Liver (tissue), 3 donors: ENCODE measurements around the gene LRRC74B.

Experiments
- RXRA ChIP-seq, 2 donors: IDR thresholded peaks; 2 replicates each; pipeline ENCODE4 v1.6.1; 2017 to 2018; ENCODE audit warnings: antibody characterized with exemption in 2 of 2, mild to moderate bottlenecking in 1 of 2
- SP1 ChIP-seq: IDR thresholded peaks from 2 replicates; pipeline ENCODE4 v1.6.1; 2018; ENCODE audit warnings: antibody characterized with exemption, mild to moderate bottlenecking
- TAF1 ChIP-seq: conservative IDR thresholded peaks from 2 replicates; pipeline ENCODE4 v1.6.1; 2016; ENCODE audit warnings: antibody characterized with exemption, mild to moderate bottlenecking
- TF ChIP-seq, protein P1 (sequence below): fragments of 150-350 bp; IDR thresholded peaks from 2 replicates; pipeline ENCODE4 v1.5.1; 2017; ENCODE audit warnings: improper control_type of control experiment, low read depth, low read length; ENCODE audit not compliant: missing input control
- donor health status: healthy.
- donor health status: healthy.

DNA sequence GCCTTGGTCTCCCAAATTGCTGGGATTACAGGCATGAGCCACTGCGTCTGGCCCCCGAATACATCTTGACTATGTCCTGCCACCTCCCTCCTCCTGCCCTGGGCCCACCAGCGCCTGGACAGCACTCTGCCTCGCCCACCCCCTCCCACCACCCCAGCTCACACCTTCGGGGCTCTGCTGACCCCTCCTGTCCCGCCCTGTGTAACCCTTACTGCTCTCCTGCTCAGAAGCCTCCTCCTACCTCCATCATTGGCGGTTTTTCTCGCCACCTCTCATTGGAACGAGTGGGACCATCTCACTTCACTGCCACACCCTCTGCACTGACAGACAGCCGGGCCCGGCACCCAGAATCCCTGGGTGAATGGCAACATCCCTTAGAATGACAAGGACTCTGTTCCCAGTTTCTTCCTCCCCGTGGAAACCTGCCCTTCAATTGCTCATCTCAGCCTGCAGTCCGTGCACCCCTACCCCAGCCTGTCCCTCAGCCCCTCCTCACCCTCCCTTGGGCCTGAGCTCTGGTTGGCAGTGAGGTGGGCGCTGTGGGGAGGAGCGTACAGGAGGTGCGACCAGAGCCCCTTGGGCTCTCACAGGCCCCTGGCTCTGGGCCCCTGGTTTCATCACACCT is 32.2 kb downstream of the LRRC74B start:
- TF ChIP-seq, protein P1, sequence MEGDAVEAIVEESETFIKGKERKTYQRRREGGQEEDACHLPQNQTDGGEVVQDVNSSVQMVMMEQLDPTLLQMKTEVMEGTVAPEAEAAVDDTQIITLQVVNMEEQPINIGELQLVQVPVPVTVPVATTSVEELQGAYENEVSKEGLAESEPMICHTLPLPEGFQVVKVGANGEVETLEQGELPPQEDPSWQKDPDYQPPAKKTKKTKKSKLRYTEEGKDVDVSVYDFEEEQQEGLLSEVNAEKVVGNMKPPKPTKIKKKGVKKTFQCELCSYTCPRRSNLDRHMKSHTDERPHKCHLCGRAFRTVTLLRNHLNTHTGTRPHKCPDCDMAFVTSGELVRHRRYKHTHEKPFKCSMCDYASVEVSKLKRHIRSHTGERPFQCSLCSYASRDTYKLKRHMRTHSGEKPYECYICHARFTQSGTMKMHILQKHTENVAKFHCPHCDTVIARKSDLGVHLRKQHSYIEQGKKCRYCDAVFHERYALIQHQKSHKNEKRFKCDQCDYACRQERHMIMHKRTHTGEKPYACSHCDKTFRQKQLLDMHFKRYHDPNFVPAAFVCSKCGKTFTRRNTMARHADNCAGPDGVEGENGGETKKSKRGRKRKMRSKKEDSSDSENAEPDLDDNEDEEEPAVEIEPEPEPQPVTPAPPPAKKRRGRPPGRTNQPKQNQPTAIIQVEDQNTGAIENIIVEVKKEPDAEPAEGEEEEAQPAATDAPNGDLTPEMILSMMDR, result no peak
- TF ChIP-seq RXRA (IDR thresholded peaks at IDR 0.05) (no peak), SP1 (no peak), TAF1 (no peak)
